SK-N-SH treated with all-trans-retinoic acid at 6 μM for 48 hours (cell line): ENCODE measurements around the gene TECTA.

Experiments used
- ATAC-seq: fragments of 200-7000 bp; cut with Tn5 transposase; 3 replicates; pipeline ENCODE4 v1.9.1; 2020; ENCODE audit warnings: mild to moderate bottlenecking, moderate library complexity
- BACH2 ChIP-seq: fragments of 250-450 bp; sonication (Bioruptor Pico); IDR thresholded peaks from 2 replicates; pipeline ENCODE4 v1.9.0; 2021; ENCODE audit warnings: mild to moderate bottlenecking, borderline replicate concordance
- CSDC2 ChIP-seq: fragments of 250-450 bp; sonication (Bioruptor Pico); IDR thresholded peaks from 2 replicates; pipeline ENCODE4 v1.5.0; 2020; ENCODE audit warnings: mild to moderate bottlenecking, moderate library complexity
- CSRNP3 ChIP-seq: fragments of 250-450 bp; sonication (Bioruptor Pico); IDR thresholded peaks from 2 replicates; pipeline ENCODE4 v1.5.1; 2021; ENCODE audit warnings: mild to moderate bottlenecking, moderate library complexity
- ESRRG ChIP-seq: fragments of 250-450 bp; sonication (Bioruptor Pico); IDR thresholded peaks from 2 replicates; pipeline ENCODE4 v1.6.1; 2021; ENCODE audit warnings: mild to moderate bottlenecking
- GLIS3 ChIP-seq: fragments of 250-450 bp; sonication (Bioruptor Pico); IDR thresholded peaks from 2 replicates; pipeline ENCODE4 v1.5.0; 2020; ENCODE audit warnings: mild to moderate bottlenecking, moderate library complexity
- ISL1 ChIP-seq: fragments of 250-450 bp; sonication (Bioruptor Pico); IDR thresholded peaks from 2 replicates; pipeline ENCODE4 v2.1.2; 2022; ENCODE audit warnings: mild to moderate bottlenecking, moderate library complexity
- OSR1 ChIP-seq: fragments of 250-450 bp; sonication (Bioruptor Pico); IDR thresholded peaks from 2 replicates; pipeline ENCODE4 v1.8.0; 2022; ENCODE audit warnings: moderate library complexity, mild to moderate bottlenecking, inconsistent platforms
- POU6F1 ChIP-seq: fragments of 250-450 bp; sonication (Bioruptor Pico); IDR thresholded peaks from 2 replicates; pipeline ENCODE4 v1.8.0; 2021; ENCODE audit warnings: low read depth, mild to moderate bottlenecking, moderate library complexity, borderline replicate concordance
- RARB ChIP-seq: fragments of 250-450 bp; sonication (Bioruptor Pico); IDR thresholded peaks from 2 replicates; pipeline ENCODE4 v1.8.0; 2021; ENCODE audit warnings: mild to moderate bottlenecking, moderate library complexity
- SNAI2 ChIP-seq: fragments of 250-450 bp; sonication (Bioruptor Pico); IDR thresholded peaks from 2 replicates; pipeline ENCODE4 v1.5.0; 2020; ENCODE audit warnings: mild to moderate bottlenecking, moderate library complexity
- TOX ChIP-seq: fragments of 250-450 bp; sonication (Bioruptor Pico); IDR thresholded peaks from 2 replicates; pipeline ENCODE4 v1.8.0; 2021; ENCODE audit warnings: mild to moderate bottlenecking, moderate library complexity, borderline replicate concordance
- TSHZ2 ChIP-seq: fragments of 250-450 bp; sonication (Bioruptor Pico); IDR thresholded peaks from 2 replicates; pipeline ENCODE4 v1.5.0; 2020; ENCODE audit warnings: mild to moderate bottlenecking, moderate library complexity
- ZFP30 ChIP-seq: fragments of 450-650 bp; formaldehyde crosslinking; IDR thresholded peaks from 2 replicates; pipeline ENCODE4 v1.5.0; 2022; ENCODE audit warnings: mild to moderate bottlenecking, moderate library complexity
- ZNF565 ChIP-seq: fragments of 450-650 bp; formaldehyde crosslinking; conservative IDR thresholded peaks from 2 replicates; pipeline ENCODE4 v1.5.0; 2020; ENCODE audit warnings: low read depth, mild to moderate bottlenecking, moderate library complexity
- ZNF70 ChIP-seq: fragments of 450-650 bp; formaldehyde crosslinking; IDR thresholded peaks from 2 replicates; pipeline ENCODE4 v1.5.0; 2020; ENCODE audit warnings: mild to moderate bottlenecking, moderate library complexity
- ZNF8 ChIP-seq: fragments of 450-650 bp; formaldehyde crosslinking; IDR thresholded peaks from 2 replicates; pipeline ENCODE4 v1.5.0; 2020; ENCODE audit warnings: mild to moderate bottlenecking, moderate library complexity
- TF ChIP-seq, protein P1 (sequence below): fragments of 250-450 bp; sonication (Bioruptor Pico); IDR thresholded peaks from 2 replicates; pipeline ENCODE4 v1.5.1; 2020; ENCODE audit warnings: low read depth, mild to moderate bottlenecking, moderate library complexity
- TF ChIP-seq, protein P2 (sequence below): fragments of 250-450 bp; sonication (Bioruptor Pico); IDR thresholded peaks from 2 replicates; pipeline ENCODE4 v1.8.0; 2020; ENCODE audit warnings: mild to moderate bottlenecking, moderate library complexity, borderline replicate concordance

The TECTA gene

DNA sequence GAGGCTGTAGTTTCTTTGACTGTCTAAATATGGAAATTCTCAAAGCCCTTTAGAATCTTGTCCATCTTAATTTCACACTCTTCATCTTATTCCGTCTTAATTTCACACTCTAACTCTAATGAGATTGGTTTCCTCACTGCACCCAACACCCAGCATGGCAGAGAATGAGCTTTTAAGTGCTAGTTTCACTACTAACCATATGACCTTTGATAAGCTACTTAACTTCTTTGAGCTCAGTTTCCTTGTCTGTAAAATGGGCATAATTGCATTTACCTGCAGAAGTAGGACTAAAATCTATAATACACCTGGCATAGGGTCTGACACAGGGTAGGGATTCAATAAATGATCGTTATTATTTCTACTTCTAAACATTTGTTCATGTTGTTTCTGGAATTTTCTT is 46.8 kb upstream of the TECTA start:
- ATAC-seq: no peak
- TF ChIP-seq ZFP30 (CRISPR knock-in tag): no peak
- TF ChIP-seq POU6F1: no peak
- no peak for TF ChIP-seq CSDC2
- TF ChIP-seq SNAI2 (CRISPR knock-in tag): no peak
- no peak for TF ChIP-seq ZNF70 (CRISPR knock-in tag)
- no peak for TF ChIP-seq OSR1 (CRISPR knock-in tag)
- no peak for TF ChIP-seq GLIS3 (CRISPR knock-in tag)
- TF ChIP-seq, protein P1, sequence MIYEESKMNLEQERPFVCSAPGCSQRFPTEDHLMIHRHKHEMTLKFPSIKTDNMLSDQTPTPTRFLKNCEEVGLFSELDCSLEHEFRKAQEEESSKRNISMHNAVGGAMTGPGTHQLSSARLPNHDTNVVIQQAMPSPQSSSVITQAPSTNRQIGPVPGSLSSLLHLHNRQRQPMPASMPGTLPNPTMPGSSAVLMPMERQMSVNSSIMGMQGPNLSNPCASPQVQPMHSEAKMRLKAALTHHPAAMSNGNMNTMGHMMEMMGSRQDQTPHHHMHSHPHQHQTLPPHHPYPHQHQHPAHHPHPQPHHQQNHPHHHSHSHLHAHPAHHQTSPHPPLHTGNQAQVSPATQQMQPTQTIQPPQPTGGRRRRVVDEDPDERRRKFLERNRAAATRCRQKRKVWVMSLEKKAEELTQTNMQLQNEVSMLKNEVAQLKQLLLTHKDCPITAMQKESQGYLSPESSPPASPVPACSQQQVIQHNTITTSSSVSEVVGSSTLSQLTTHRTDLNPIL (CRISPR knock-in tag): no peak
- TF ChIP-seq BACH2 (CRISPR knock-in tag): no peak
- no peak for TF ChIP-seq ZNF8 (CRISPR knock-in tag)
- TF ChIP-seq CSRNP3 (CRISPR knock-in tag): no peak
- TF ChIP-seq ISL1 (CRISPR knock-in tag): no peak
- TF ChIP-seq, protein P2, sequence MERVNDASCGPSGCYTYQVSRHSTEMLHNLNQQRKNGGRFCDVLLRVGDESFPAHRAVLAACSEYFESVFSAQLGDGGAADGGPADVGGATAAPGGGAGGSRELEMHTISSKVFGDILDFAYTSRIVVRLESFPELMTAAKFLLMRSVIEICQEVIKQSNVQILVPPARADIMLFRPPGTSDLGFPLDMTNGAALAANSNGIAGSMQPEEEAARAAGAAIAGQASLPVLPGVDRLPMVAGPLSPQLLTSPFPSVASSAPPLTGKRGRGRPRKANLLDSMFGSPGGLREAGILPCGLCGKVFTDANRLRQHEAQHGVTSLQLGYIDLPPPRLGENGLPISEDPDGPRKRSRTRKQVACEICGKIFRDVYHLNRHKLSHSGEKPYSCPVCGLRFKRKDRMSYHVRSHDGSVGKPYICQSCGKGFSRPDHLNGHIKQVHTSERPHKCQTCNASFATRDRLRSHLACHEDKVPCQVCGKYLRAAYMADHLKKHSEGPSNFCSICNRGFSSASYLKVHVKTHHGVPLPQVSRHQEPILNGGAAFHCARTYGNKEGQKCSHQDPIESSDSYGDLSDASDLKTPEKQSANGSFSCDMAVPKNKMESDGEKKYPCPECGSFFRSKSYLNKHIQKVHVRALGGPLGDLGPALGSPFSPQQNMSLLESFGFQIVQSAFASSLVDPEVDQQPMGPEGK: no peak

- TF ChIP-seq ZFP30 (CRISPR knock-in tag) (no peak), ESRRG (CRISPR knock-in tag) (no peak), TOX (CRISPR knock-in tag) (no peak), ZNF8 (CRISPR knock-in tag) (no peak), CSRNP3 (CRISPR knock-in tag) (no peak), OSR1 (CRISPR knock-in tag) (no peak), GLIS3 (CRISPR knock-in tag) (no peak), ZNF565 (CRISPR knock-in tag) (no peak), ISL1 (CRISPR knock-in tag) (no peak), BACH2 (CRISPR knock-in tag) (no peak), RARB (CRISPR knock-in tag) (no peak), TSHZ2 (CRISPR knock-in tag) (no peak), POU6F1 (no peak)
- TF ChIP-seq, protein P2: no peak
- TF ChIP-seq, protein P1 (CRISPR knock-in tag): no peak
- TF ChIP-seq, all 23 proteins: peak for 0
- no peak for ATAC-seq
Observed at GRCh38 chr11:121055076-121055475, 46.0 kb upstream of the TECTA start.
